ENCODE measurements around the gene KANSL3. TPM values are rescaled to one million over a fixed set of nuclear protein-coding genes. Genes with fewer than 3 reads are reported as not detected.

The KANSL3 gene
- total RNA-seq, 2 experiments from 2014 or later = 54.4 to 61.8 TPM

GRCh38 chr2:96649342-96649741, 11.2 kb upstream of the KANSL3 start:
- TF ChIP-seq CTCF (IDR thresholded peaks at IDR 0.05) = no peak
- H3K36me3 Mint-ChIP-seq (ENCODE audit: low read depth) = no peaks in the 10 kb centered on the region
- ATAC-seq (ENCODE audit: poor library complexity) (no peak), DNase-seq (no peak)
- H3K27me3 Mint-ChIP-seq = peaks cover 5% of the 10 kb centered on the region
- H3K27me3 ChIP-seq (ENCODE audit: control insufficient read depth in 1 of 2, insufficient read depth in 2 of 2, low read length in 2 of 2) = no peaks in the 10 kb centered on the region
- no peaks in the 10 kb centered on the region for H3K4me1 ChIP-seq (ENCODE audit: insufficient read depth, low read length)
- H3K4me3 Mint-ChIP-seq = no peak overlapping the region
- H3K36me3 ChIP-seq (ENCODE audit: insufficient read depth, low read length) = no peaks in the 10 kb centered on the region
- no peak overlapping the region for H3K27ac Mint-ChIP-seq
- no peak overlapping the region for H3K27ac ChIP-seq (ENCODE audit: low read depth in 1 of 2, low read length in 2 of 2)
- H3K9me3 Mint-ChIP-seq = no peaks in the 10 kb centered on the region
- ChIA-PET POLR2A (no interaction called here), CTCF (no interaction called here)
- intact Hi-C loops (cut with DNase I, micrococcal nuclease) = no loop called here
- H3K4me3 ChIP-seq (ENCODE audit: low read length) = no peak overlapping the region
- no peaks in the 10 kb centered on the region for H3K9me3 ChIP-seq (ENCODE audit: control insufficient read depth in 1 of 2, insufficient read depth in 1 of 2, low read length in 2 of 2)
- no peaks in the 10 kb centered on the region for H3K4me1 Mint-ChIP-seq (ENCODE audit: low read depth)

- no peaks in the 10 kb centered on the region for H3K36me3 Mint-ChIP-seq (ENCODE audit: low read depth)
- DNase-seq = no peak
- Histone ChIP-seq H3K4me3 (ENCODE audit: low read length) (no peak overlapping the region), H3K9me3 (ENCODE audit: control insufficient read depth in 1 of 2, insufficient read depth in 1 of 2, low read length in 2 of 2) (no peaks in the 10 kb centered on the region), H3K27ac (ENCODE audit: low read depth in 1 of 2, low read length in 2 of 2) (no peak overlapping the region), H3K4me1 (ENCODE audit: insufficient read depth, low read length) (no peaks in the 10 kb centered on the region), H3K27me3 (ENCODE audit: control insufficient read depth in 1 of 2, insufficient read depth in 2 of 2, low read length in 2 of 2) (no peaks in the 10 kb centered on the region), H3K36me3 (ENCODE audit: insufficient read depth, low read length) (no peaks in the 10 kb centered on the region)
- TF ChIP-seq CTCF (IDR thresholded peaks at IDR 0.05) = no peak
- H3K9me3 Mint-ChIP-seq = no peaks in the 10 kb centered on the region
- H3K4me1 Mint-ChIP-seq (ENCODE audit: low read depth) = no peaks in the 10 kb centered on the region
- intact Hi-C loops (cut with DNase I, micrococcal nuclease) = no loop called here
- H3K27me3 Mint-ChIP-seq = peaks cover 5% of the 10 kb centered on the region
- H3K4me3 Mint-ChIP-seq = no peak overlapping the region
- CTCF ChIA-PET = no interaction called here
- H3K27ac Mint-ChIP-seq = no peak overlapping the region
- POLR2A ChIA-PET = no interaction called here
- ATAC-seq (ENCODE audit: poor library complexity) = no peak
Observed at GRCh38 chr2:96648306-96648930, 10.3 kb upstream of the KANSL3 start.

GRCh38 chr2:96647681-96648080, 9.6 kb upstream of the KANSL3 start:
- no peaks in the 10 kb centered on the region for H3K36me3 ChIP-seq (ENCODE audit: insufficient read depth, low read length)
- no peaks in the 10 kb centered on the region for H3K9me3 ChIP-seq (ENCODE audit: control insufficient read depth in 1 of 2, insufficient read depth in 1 of 2, low read length in 2 of 2)
- no peak for DNase-seq
- no peaks in the 10 kb centered on the region for H3K36me3 Mint-ChIP-seq (ENCODE audit: low read depth)
- no peaks in the 10 kb centered on the region for H3K9me3 Mint-ChIP-seq
- no peak for TF ChIP-seq CTCF (IDR thresholded peaks at IDR 0.05)
- H3K27ac Mint-ChIP-seq = no peak overlapping the region
- ChIA-PET CTCF (no interaction called here), POLR2A (no interaction called here)
- no peak for ATAC-seq (ENCODE audit: poor library complexity)
- no peaks in the 10 kb centered on the region for H3K27me3 ChIP-seq (ENCODE audit: control insufficient read depth in 1 of 2, insufficient read depth in 2 of 2, low read length in 2 of 2)
- intact Hi-C loops (cut with DNase I, micrococcal nuclease) = no loop called here
- H3K4me1 ChIP-seq (ENCODE audit: insufficient read depth, low read length) = no peaks in the 10 kb centered on the region
- no peaks in the 10 kb centered on the region for H3K4me1 Mint-ChIP-seq (ENCODE audit: low read depth)
- peaks cover 5% of the 10 kb centered on the region for H3K27me3 Mint-ChIP-seq
- no peak overlapping the region for H3K27ac ChIP-seq (ENCODE audit: low read depth in 1 of 2, low read length in 2 of 2)
- H3K4me3 ChIP-seq (ENCODE audit: low read length) = no peak overlapping the region
- H3K4me3 Mint-ChIP-seq = no peak overlapping the region
